SK-N-SH (cell line): ENCODE data around the gene SPON2. TPM values are rescaled to one million over a fixed set of nuclear protein-coding genes. Genes with fewer than 3 reads are reported as not detected.

Source experiments
- CTCF ChIA-PET: fragments of 300-600, 350-600 bp; formaldehyde crosslinking; extraction: SDS; loops from one replicate; lab custom pipeline; 2021; lab: Yijun Ruan, JAX
- POLR2A ChIA-PET: fragments of 350-600 bp; sonication (Branson Sonifier 250); formaldehyde crosslinking; extraction: SDS; loops from one replicate; lab custom pipeline; 2020; ENCODE audit warnings: antibody characterized with exemption, inconsistent platforms; lab: Yijun Ruan, JAX
- DNase-seq: peaks from one replicate; pipeline ENCODE4 v3.0.0; 2012
- H2AFZ ChIP-seq: fragments of 200-600 bp; sonication (generic); 2 replicates; pipeline ENCODE4 v1.8.1; 2016; ENCODE audit warnings: antibody characterized with exemption, mild to moderate bottlenecking, low read depth
- H3F3A ChIP-seq: fragments of 200-600 bp; sonication (generic); replicated peaks from 2 replicates; pipeline ENCODE3; 2016; ENCODE audit warnings: antibody characterized with exemption, mild to moderate bottlenecking; ENCODE audit not compliant: insufficient read depth
- H3K27ac ChIP-seq, 2 experiments: fragments of 200-500 bp in 1 of 2; fragments of 200-600 bp in 1 of 2; sonication (Bioruptor generic) in 1 of 2; sonication (generic), shearing (Covaris generic) in 1 of 2; 2 replicates each; pipeline versions ENCODE4 v1.5.1 to v1.6.1; 2014 to 2016; ENCODE audit warnings: low read depth in 2 of 2, inconsistent platforms in 1 of 2, low read length in 1 of 2, mild to moderate bottlenecking in 1 of 2, mixed read lengths in 1 of 2
- H3K27me3 ChIP-seq: fragments of 200-600 bp; sonication (generic), shearing (Covaris generic); 2 replicates; pipeline ENCODE4 v1.6.1; 2016; ENCODE audit warnings: mixed run types; ENCODE audit not compliant: insufficient read depth
- H3K36me3 ChIP-seq, 2 experiments: fragments of 200-500 bp in 1 of 2; fragments of 200-600 bp in 1 of 2; sonication (Bioruptor generic) in 1 of 2; sonication (generic) in 1 of 2; replicated peaks in 1 of 2; 2 replicates each; pipeline versions ENCODE3 to v1.5.1; 2014 to 2016; ENCODE audit warnings: low read length in 1 of 2, mild to moderate bottlenecking in 1 of 2; ENCODE audit not compliant: insufficient read depth in 2 of 2, control insufficient read depth in 1 of 2
- H3K4me1 ChIP-seq, 2 experiments: fragments of 200-500 bp in 1 of 2; fragments of 200-600 bp in 1 of 2; sonication (Bioruptor generic) in 1 of 2; sonication (generic), shearing (Covaris generic) in 1 of 2; 2 replicates each; pipeline versions ENCODE4 v1.5.1 to v1.6.1; 2014 to 2016; ENCODE audit warnings: low read depth in 1 of 2, low read length in 1 of 2, mixed run types in 1 of 2; ENCODE audit not compliant: insufficient read depth in 2 of 2, control insufficient read depth in 1 of 2
- H3K4me2 ChIP-seq: fragments of 200-600 bp; sonication (generic), shearing (Covaris generic); 2 replicates; pipeline ENCODE4 v1.6.1; 2017; ENCODE audit warnings: mixed run types
- H3K4me3 ChIP-seq, 2 experiments: fragments of 200-500 bp in 1 of 2; fragments of 200-600 bp in 1 of 2; sonication (Bioruptor generic) in 1 of 2; sonication (generic), shearing (Covaris generic) in 1 of 2; 2 replicates each; pipeline versions ENCODE4 v1.5.1 to v1.8.1; 2014 to 2016; ENCODE audit warnings: low read depth in 2 of 2, inconsistent platforms in 1 of 2, low read length in 1 of 2, mild to moderate bottlenecking in 1 of 2, mixed read lengths in 1 of 2, moderate library complexity in 1 of 2
- H3K79me2 ChIP-seq: fragments of 200-600 bp; sonication (generic); 2 replicates; pipeline ENCODE4 v1.8.1; 2017; ENCODE audit warnings: mild to moderate bottlenecking; ENCODE audit not compliant: insufficient read depth
- H3K9ac ChIP-seq: fragments of 200-600 bp; sonication (generic); 2 replicates; pipeline ENCODE4 v1.6.1; 2017; ENCODE audit warnings: mixed run types
- H3K9me2 ChIP-seq: fragments of 200-600 bp; sonication (generic); 2 replicates; pipeline ENCODE4 v1.6.1; 2017; ENCODE audit warnings: mixed run types
- H3K9me3 ChIP-seq: fragments of 200-600 bp; sonication (generic); 2 replicates; pipeline ENCODE4 v1.6.1; 2017; ENCODE audit warnings: mixed run types, mild to moderate bottlenecking, moderate library complexity
- H4K20me1 ChIP-seq: fragments of 200-600 bp; sonication (generic); 2 replicates; pipeline ENCODE4 v1.6.1; 2017; ENCODE audit warnings: mild to moderate bottlenecking, mixed run types; ENCODE audit not compliant: insufficient read depth
- CHD2 ChIP-seq: fragments of 150-350 bp; IDR thresholded peaks from 2 replicates; pipeline ENCODE4 v1.6.1; 2018; ENCODE audit warnings: low read length; ENCODE audit not compliant: partially characterized antibody
- EP300 ChIP-seq, 2 experiments: IDR thresholded peaks; 2 replicates each; pipeline versions ENCODE4 v1.4.0 to v1.6.1; 2012; ENCODE audit warnings: borderline replicate concordance in 1 of 2, low read depth in 1 of 2, low read length in 1 of 2
- FOSL2 ChIP-seq: IDR thresholded peaks from 2 replicates; pipeline ENCODE4 v1.4.0; 2012; ENCODE audit warnings: low read depth, mild to moderate bottlenecking, moderate library complexity, borderline replicate concordance
- FOXM1 ChIP-seq: IDR thresholded peaks from 2 replicates; pipeline ENCODE4 v1.4.0; 2012; ENCODE audit warnings: low read depth, mild to moderate bottlenecking
- GABPA ChIP-seq: IDR thresholded peaks from 2 replicates; pipeline ENCODE4 v1.4.0; 2012; ENCODE audit warnings: low read depth, mild to moderate bottlenecking
- GATA2 ChIP-seq: sonication (generic); formaldehyde crosslinking; IDR thresholded peaks from 2 replicates; pipeline ENCODE4 v1.5.0; 2020; ENCODE audit warnings: mild to moderate bottlenecking, missing genetic modification reagents
- JUND ChIP-seq: IDR thresholded peaks from 2 replicates; pipeline ENCODE4 v1.4.0; 2012
- RAD21 ChIP-seq: IDR thresholded peaks from 2 replicates; pipeline ENCODE4 v1.6.1; 2012; ENCODE audit warnings: mild to moderate bottlenecking, low read length
- RCOR1 ChIP-seq: fragments of 150-350 bp; IDR thresholded peaks from 2 replicates; pipeline ENCODE4 v1.6.1; 2017; ENCODE audit warnings: antibody characterized with exemption, low read length
- RFX5 ChIP-seq: IDR thresholded peaks from 2 replicates; pipeline ENCODE4 v1.6.1; 2012; ENCODE audit warnings: mild to moderate bottlenecking, improper control_type of control experiment, low read length
- RXRA ChIP-seq: IDR thresholded peaks from 2 replicates; pipeline ENCODE4 v1.4.0; 2012; ENCODE audit warnings: low read depth, mild to moderate bottlenecking, borderline replicate concordance
- SIN3A ChIP-seq: IDR thresholded peaks from 2 replicates; pipeline ENCODE4 v1.6.1; 2012; ENCODE audit warnings: low read depth, mild to moderate bottlenecking, low read length, moderate library complexity, borderline replicate concordance
- TAF1 ChIP-seq: IDR thresholded peaks from 2 replicates; pipeline ENCODE4 v1.6.1; 2012; ENCODE audit warnings: low read depth, mild to moderate bottlenecking, low read length, moderate library complexity, borderline replicate concordance
- TCF12 ChIP-seq: IDR thresholded peaks from 2 replicates; pipeline ENCODE4 v1.4.0; 2012
- WGBS: methylation state at CpG from one replicate; pipeline ENCODE4 v1.1.6; 2017; ENCODE audit warnings: low lambda C conversion rate; 5-methylcytosine and 5-hydroxymethylcytosine counted together
- polyA plus RNA-seq, 3 experiments: library from polyadenylated mRNA; depleted of rRNA; stranded (reverse); fragments of >200 nt; gene quantifications; 2 replicates each; pipeline ENCODE4 v1.2.3, GENCODE V29; 2012
- TF ChIP-seq, protein P1 (sequence below): IDR thresholded peaks from 2 replicates; pipeline ENCODE4 v1.6.1; 2012; ENCODE audit warnings: mild to moderate bottlenecking, low read depth, low read length, moderate library complexity
- TF ChIP-seq, protein P2 (sequence below): fragments of 150-350 bp; IDR thresholded peaks from 2 replicates; pipeline ENCODE4 v1.6.1; 2017; ENCODE audit warnings: antibody characterized with exemption, low read length, low read depth, borderline replicate concordance
- TF ChIP-seq, protein P3 (sequence below): IDR thresholded peaks from 2 replicates; pipeline ENCODE4 v1.4.0; 2012; ENCODE audit warnings: low read depth, borderline replicate concordance
- TF ChIP-seq, protein P4 (sequence below): IDR thresholded peaks from 2 replicates; pipeline ENCODE4; 2012
- TF ChIP-seq, protein P5 (sequence below): fragments of 150-350 bp; IDR thresholded peaks from 2 replicates; pipeline ENCODE4 v1.6.1; 2016; ENCODE audit warnings: mild to moderate bottlenecking, low read depth, low read length

Gene SPON2
- polyA plus RNA-seq, 1 of the 3 experiments (the other 2 are of a cell fraction): 11.4 TPM

DNA sequence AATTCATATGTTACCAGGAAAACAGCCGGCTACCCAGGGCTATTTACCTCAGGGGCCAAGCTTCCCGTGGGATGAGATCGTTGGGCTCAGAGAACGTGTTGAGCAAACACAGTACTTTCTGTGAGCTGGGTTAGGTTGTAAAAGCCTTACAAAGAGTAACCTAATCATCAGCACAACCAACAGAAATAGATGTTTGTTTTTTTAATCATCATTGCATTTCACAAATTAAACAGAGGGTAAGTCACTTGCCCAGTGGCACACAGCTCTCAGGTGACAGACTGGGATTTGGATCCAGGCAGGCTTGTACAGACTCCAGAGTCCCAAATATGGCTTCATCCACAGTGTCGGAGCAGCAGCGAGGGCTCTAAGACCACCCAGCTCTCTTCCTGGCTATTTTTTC lies 20.1 kb downstream of the SPON2 start:
- Histone ChIP-seq H3K9ac (no peak overlapping the region), H3K27me3 (peaks cover 5% of the 10 kb centered on the region; the same call in 1 of the 2 replicates), H3K4me1 (no peaks in the 10 kb centered on the region; a peak in 1 of 4 replicates), H3K9me3 (no peaks in the 10 kb centered on the region)
- no peak for TF ChIP-seq SIN3A
- TF ChIP-seq EP300 (IDR thresholded peaks at IDR 0.05; ENCODE audit: borderline replicate concordance in 1 of 2, low read depth in 1 of 2, low read length in 1 of 2): no peak
- TF ChIP-seq FOXM1: no peak
- TF ChIP-seq RCOR1: no peak
- TF ChIP-seq GATA2 (CRISPR knock-in tag): no peak
- no peak for TF ChIP-seq RFX5
- no peak for TF ChIP-seq RXRA
- no peak for TF ChIP-seq GABPA
- TF ChIP-seq, protein P1, sequence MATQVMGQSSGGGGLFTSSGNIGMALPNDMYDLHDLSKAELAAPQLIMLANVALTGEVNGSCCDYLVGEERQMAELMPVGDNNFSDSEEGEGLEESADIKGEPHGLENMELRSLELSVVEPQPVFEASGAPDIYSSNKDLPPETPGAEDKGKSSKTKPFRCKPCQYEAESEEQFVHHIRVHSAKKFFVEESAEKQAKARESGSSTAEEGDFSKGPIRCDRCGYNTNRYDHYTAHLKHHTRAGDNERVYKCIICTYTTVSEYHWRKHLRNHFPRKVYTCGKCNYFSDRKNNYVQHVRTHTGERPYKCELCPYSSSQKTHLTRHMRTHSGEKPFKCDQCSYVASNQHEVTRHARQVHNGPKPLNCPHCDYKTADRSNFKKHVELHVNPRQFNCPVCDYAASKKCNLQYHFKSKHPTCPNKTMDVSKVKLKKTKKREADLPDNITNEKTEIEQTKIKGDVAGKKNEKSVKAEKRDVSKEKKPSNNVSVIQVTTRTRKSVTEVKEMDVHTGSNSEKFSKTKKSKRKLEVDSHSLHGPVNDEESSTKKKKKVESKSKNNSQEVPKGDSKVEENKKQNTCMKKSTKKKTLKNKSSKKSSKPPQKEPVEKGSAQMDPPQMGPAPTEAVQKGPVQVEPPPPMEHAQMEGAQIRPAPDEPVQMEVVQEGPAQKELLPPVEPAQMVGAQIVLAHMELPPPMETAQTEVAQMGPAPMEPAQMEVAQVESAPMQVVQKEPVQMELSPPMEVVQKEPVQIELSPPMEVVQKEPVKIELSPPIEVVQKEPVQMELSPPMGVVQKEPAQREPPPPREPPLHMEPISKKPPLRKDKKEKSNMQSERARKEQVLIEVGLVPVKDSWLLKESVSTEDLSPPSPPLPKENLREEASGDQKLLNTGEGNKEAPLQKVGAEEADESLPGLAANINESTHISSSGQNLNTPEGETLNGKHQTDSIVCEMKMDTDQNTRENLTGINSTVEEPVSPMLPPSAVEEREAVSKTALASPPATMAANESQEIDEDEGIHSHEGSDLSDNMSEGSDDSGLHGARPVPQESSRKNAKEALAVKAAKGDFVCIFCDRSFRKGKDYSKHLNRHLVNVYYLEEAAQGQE: no peak
- TF ChIP-seq, protein P2, sequence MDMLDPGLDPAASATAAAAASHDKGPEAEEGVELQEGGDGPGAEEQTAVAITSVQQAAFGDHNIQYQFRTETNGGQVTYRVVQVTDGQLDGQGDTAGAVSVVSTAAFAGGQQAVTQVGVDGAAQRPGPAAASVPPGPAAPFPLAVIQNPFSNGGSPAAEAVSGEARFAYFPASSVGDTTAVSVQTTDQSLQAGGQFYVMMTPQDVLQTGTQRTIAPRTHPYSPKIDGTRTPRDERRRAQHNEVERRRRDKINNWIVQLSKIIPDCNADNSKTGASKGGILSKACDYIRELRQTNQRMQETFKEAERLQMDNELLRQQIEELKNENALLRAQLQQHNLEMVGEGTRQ: no peak
- no peak for TF ChIP-seq TCF12
- no peak for TF ChIP-seq TAF1
- TF ChIP-seq, protein P3, sequence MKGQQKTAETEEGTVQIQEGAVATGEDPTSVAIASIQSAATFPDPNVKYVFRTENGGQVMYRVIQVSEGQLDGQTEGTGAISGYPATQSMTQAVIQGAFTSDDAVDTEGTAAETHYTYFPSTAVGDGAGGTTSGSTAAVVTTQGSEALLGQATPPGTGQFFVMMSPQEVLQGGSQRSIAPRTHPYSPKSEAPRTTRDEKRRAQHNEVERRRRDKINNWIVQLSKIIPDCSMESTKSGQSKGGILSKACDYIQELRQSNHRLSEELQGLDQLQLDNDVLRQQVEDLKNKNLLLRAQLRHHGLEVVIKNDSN: no peak
- TF ChIP-seq CHD2: no peak
- TF ChIP-seq, protein P4, sequence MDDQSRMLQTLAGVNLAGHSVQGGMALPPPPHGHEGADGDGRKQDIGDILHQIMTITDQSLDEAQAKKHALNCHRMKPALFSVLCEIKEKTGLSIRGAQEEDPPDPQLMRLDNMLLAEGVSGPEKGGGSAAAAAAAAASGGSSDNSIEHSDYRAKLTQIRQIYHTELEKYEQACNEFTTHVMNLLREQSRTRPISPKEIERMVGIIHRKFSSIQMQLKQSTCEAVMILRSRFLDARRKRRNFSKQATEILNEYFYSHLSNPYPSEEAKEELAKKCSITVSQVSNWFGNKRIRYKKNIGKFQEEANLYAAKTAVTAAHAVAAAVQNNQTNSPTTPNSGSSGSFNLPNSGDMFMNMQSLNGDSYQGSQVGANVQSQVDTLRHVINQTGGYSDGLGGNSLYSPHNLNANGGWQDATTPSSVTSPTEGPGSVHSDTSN: no peak
- TF ChIP-seq JUND: no peak
- TF ChIP-seq RAD21: no peak
- TF ChIP-seq, protein P5, sequence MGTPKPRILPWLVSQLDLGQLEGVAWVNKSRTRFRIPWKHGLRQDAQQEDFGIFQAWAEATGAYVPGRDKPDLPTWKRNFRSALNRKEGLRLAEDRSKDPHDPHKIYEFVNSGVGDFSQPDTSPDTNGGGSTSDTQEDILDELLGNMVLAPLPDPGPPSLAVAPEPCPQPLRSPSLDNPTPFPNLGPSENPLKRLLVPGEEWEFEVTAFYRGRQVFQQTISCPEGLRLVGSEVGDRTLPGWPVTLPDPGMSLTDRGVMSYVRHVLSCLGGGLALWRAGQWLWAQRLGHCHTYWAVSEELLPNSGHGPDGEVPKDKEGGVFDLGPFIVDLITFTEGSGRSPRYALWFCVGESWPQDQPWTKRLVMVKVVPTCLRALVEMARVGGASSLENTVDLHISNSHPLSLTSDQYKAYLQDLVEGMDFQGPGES: no peak
- no peak for TF ChIP-seq FOSL2
- TF ChIP-seq, all 33 proteins: peak for 0
- no peaks in the 10 kb centered on the region for H4K20me1 ChIP-seq
- 29% methylated on average over 6 of the region's 6 CpGs for WGBS
- ChIA-PET POLR2A (no interaction called here), CTCF (interaction anchor here (0.6 to 2.7 kb wide), 5 partner anchors 16 to 113 kb away, joined by 3 to 13 read pairs (median 5); no protein-coding TSS in a partner anchor)
- no peaks in the 10 kb centered on the region for H3K36me3 ChIP-seq
- H3F3A ChIP-seq: no peaks in the 10 kb centered on the region
- no peaks in the 10 kb centered on the region for H3K9me2 ChIP-seq
- H2AFZ ChIP-seq: no peak overlapping the region
- H3K4me2 ChIP-seq: no peak overlapping the region
- no peak overlapping the region for H3K4me3 ChIP-seq
- H3K79me2 ChIP-seq: no peaks in the 10 kb centered on the region
- no peak overlapping the region for H3K27ac ChIP-seq
- no peak for DNase-seq
